Duodenal mucosa (tissue), 2 donors: ENCODE measurements around the gene LSP1.

Experiments used
- H3K27ac ChIP-seq: one replicate; pipeline ENCODE4 v1.7.0; 2013; ENCODE audit warnings: low read depth, low read length
- H3K27me3 ChIP-seq, 2 donors: one replicate each; pipeline ENCODE4 v1.7.0; 2013; ENCODE audit warnings: low read length in 2 of 2, control low read depth in 1 of 2; ENCODE audit not compliant: insufficient read depth in 2 of 2, control insufficient read depth in 1 of 2
- H3K36me3 ChIP-seq, 2 donors: one replicate each; pipeline ENCODE4 v1.7.0; 2013; ENCODE audit warnings: low read length in 2 of 2, control low read depth in 1 of 2; ENCODE audit not compliant: insufficient read depth in 2 of 2, control insufficient read depth in 1 of 2
- H3K4me1 ChIP-seq, 2 donors: one replicate each; pipeline ENCODE4 v1.7.0; 2013; ENCODE audit warnings: low read length in 2 of 2, control low read depth in 1 of 2; ENCODE audit not compliant: insufficient read depth in 2 of 2, control insufficient read depth in 1 of 2
- H3K4me3 ChIP-seq, 2 donors: one replicate each; pipeline ENCODE4 v1.7.0; 2013; ENCODE audit warnings: low read length in 2 of 2, low read depth in 1 of 2
- H3K9ac ChIP-seq, 2 donors: one replicate each; pipeline ENCODE4 v1.7.0; 2013; ENCODE audit warnings: low read length in 2 of 2, low read depth in 1 of 2
- H3K9me3 ChIP-seq, 2 donors: one replicate each; pipeline ENCODE4 v1.7.0; 2013; ENCODE audit warnings: low read length in 2 of 2, control low read depth in 1 of 2; ENCODE audit not compliant: control insufficient read depth in 1 of 2

Gene LSP1

GRCh38 chr11:1830322-1831223, 22.3 kb upstream of the LSP1 start:
- Histone ChIP-seq H3K4me3 (no peak overlapping the region), H3K27me3 (peaks cover 0 to 17% of the 10 kb centered on the region in 2 donors), H3K9me3 (no peaks in the 10 kb centered on the region), H3K27ac (no peak overlapping the region), H3K36me3 (no peaks in the 10 kb centered on the region), H3K9ac (peak overlapping the region; percentile 6 to 33), H3K4me1 (peaks cover 53 to 59% of the 10 kb centered on the region in 2 donors)

GRCh38 chr11:1831338-1832210, 21.3 kb upstream of the LSP1 start:
- Histone ChIP-seq H3K36me3 (no peaks in the 10 kb centered on the region), H3K27me3 (peaks cover 0 to 17% of the 10 kb centered on the region in 2 donors), H3K27ac (no peak overlapping the region), H3K4me1 (peaks cover 52 to 59% of the 10 kb centered on the region in 2 donors), H3K9me3 (no peaks in the 10 kb centered on the region), H3K9ac (peak overlapping the region in 1 of 2 donors; percentile 33), H3K4me3 (no peak overlapping the region)

GRCh38 chr11:1832211-1832919, 20.5 kb upstream of the LSP1 start:
- Histone ChIP-seq H3K27me3 (peaks cover 0 to 17% of the 10 kb centered on the region in 2 donors), H3K9ac (peak overlapping the region in 1 of 2 donors; percentile 80), H3K9me3 (no peaks in the 10 kb centered on the region), H3K36me3 (no peaks in the 10 kb centered on the region), H3K27ac (no peak overlapping the region), H3K4me1 (peaks cover 44 to 51% of the 10 kb centered on the region in 2 donors), H3K4me3 (peak overlapping the region in 1 of 2 donors; percentile 32)

GRCh38 chr11:1832920-1833295, 20.0 kb upstream of the LSP1 start:
- H3K27ac ChIP-seq = no peak overlapping the region
- no peaks in the 10 kb centered on the region for H3K36me3 ChIP-seq
- H3K27me3 ChIP-seq = peaks cover 0 to 13% of the 10 kb centered on the region in 2 donors
- peaks cover 41 to 47% of the 10 kb centered on the region in 2 donors for H3K4me1 ChIP-seq
- peak overlapping the region in 1 of 2 donors; percentile 80 for H3K9ac ChIP-seq
- H3K9me3 ChIP-seq = no peaks in the 10 kb centered on the region
- H3K4me3 ChIP-seq = peak overlapping the region in 1 of 2 donors; percentile 32

GRCh38 chr11:1834062-1834610, 18.7 kb upstream of the LSP1 start:
- Histone ChIP-seq H3K4me3 (peak overlapping the region; percentile 9 to 29), H3K4me1 (peaks cover 41 to 47% of the 10 kb centered on the region in 2 donors), H3K27ac (peak overlapping the region; percentile 83)

GRCh38 chr11:1834779-1835670, 17.9 kb upstream of the LSP1 start, which contains the start of gene SYT8:
TSS of gene SYT8 (plus strand) at chr11:1834990. CDS start at chr11:1835106, 116 bp downstream.
- Histone ChIP-seq H3K4me3 (peak within 1 kb of the TSS; percentile 9 to 29), H3K9ac (peak within 1 kb of the TSS; percentile 60 to 80), H3K27ac (peak within 1 kb of the TSS; percentile 83), H3K9me3 (no peaks in the 10 kb centered on the region), H3K4me1 (peaks cover 41 to 46% of the 10 kb centered on the region in 2 donors), H3K27me3 (no peaks in the 10 kb centered on the region), H3K36me3 (no peaks in the 10 kb centered on the region)

More at GRCh38 chr11:1834062-1834610, 18.7 kb upstream of the LSP1 start:
- Histone ChIP-seq H3K9me3 (no peaks in the 10 kb centered on the region), H3K36me3 (no peaks in the 10 kb centered on the region), H3K27me3 (peaks cover 0 to 2% of the 10 kb centered on the region in 2 donors), H3K9ac (peak overlapping the region; percentile 60 to 80)

GRCh38 chr11:1835671-1836010, 17.2 kb upstream of the LSP1 start:
- no peak overlapping the region for H3K4me3 ChIP-seq
- no peak overlapping the region for H3K27ac ChIP-seq
- no peaks in the 10 kb centered on the region for H3K27me3 ChIP-seq
- H3K36me3 ChIP-seq = no peaks in the 10 kb centered on the region
- no peak overlapping the region for H3K9ac ChIP-seq
- H3K9me3 ChIP-seq = no peaks in the 10 kb centered on the region
- peaks cover 35 to 40% of the 10 kb centered on the region in 2 donors for H3K4me1 ChIP-seq

- Histone ChIP-seq H3K4me1 (peaks cover 30 to 34% of the 10 kb centered on the region in 2 donors), H3K4me3 (no peak overlapping the region), H3K9ac (no peak overlapping the region), H3K27ac (no peak overlapping the region), H3K36me3 (no peaks in the 10 kb centered on the region), H3K27me3 (no peaks in the 10 kb centered on the region), H3K9me3 (no peaks in the 10 kb centered on the region)
Measured at GRCh38 chr11:1836011-1836945, 16.6 kb upstream of the LSP1 start.
